Activated naive CD4-positive, alpha-beta T cell treated with anti-CD3 and anti-CD28 coated beads, Interleukin-2, amount 50 U/mL, for 72 hours (primary cell): ENCODE data around the gene DUSP15. TPM values are rescaled to one million over a fixed set of nuclear protein-coding genes. Genes with fewer than 3 reads are reported as not detected.

Source experiments
- total RNA-seq, 2 donors: library from RNA; stranded (reverse); gene quantifications; one replicate each; pipeline ENCODE4 v1.2.3, GENCODE V29; 2022

DUSP15 gene
- total RNA-seq, 2 donors from 2014 or later: not detected

Other genes with a start within 250 kb of the DUSP15 start
- not detected for gene COX4I2, start 232.6 kb downstream of the DUSP15 start, total RNA-seq
- gene BCL2L1, start 147.7 kb downstream of the DUSP15 start, total RNA-seq: 100 to 1,000 TPM in 1 of 2 donors, 10 to 100 TPM in 1; 86.6 to 143 TPM
- gene TPX2, start 131.2 kb downstream of the DUSP15 start, total RNA-seq: 100 to 1,000 TPM; 123 to 215 TPM
- under 1 TPM; 0.31 to 0.34 TPM for gene MYLK2, start 51.2 kb downstream of the DUSP15 start, total RNA-seq
- not detected for gene FOXS1, start 24.9 kb downstream of the DUSP15 start, total RNA-seq
- not detected for gene TTLL9, start 107 bp upstream of the DUSP15 start, total RNA-seq
- 10 to 100 TPM; 13.1 to 20.6 TPM for gene PDRG1, start 81.5 kb upstream of the DUSP15 start, total RNA-seq
- gene XKR7, start 97.6 kb upstream of the DUSP15 start, total RNA-seq: under 1 TPM in 1 of 2 donors, not detected in 1; 0.09 TPM
- gene CCM2L, start 139.9 kb upstream of the DUSP15 start, total RNA-seq: not detected
- gene HCK, start 181.7 kb upstream of the DUSP15 start, total RNA-seq: under 1 TPM in 1 of 2 donors, not detected in 1; 0.16 TPM
- gene TM9SF4, start 239.2 kb upstream of the DUSP15 start, total RNA-seq: 10 to 100 TPM; 41.0 to 45.4 TPM